Stomach (tissue), 4 donors: ENCODE results near the gene USP1.

Experiments used
- CTCF ChIP-seq, 7 experiments: fragments of 450-650 bp in 4 of 7; fragments of 200-600 bp in 3 of 7; sonication (generic) in 3 of 7; IDR thresholded peaks; one replicate each; pipeline ENCODE4 v1.5.1; 2016 to 2019; ENCODE audit warnings: antibody characterized with exemption in 7 of 7, control low read depth in 2 of 7, mild to moderate bottlenecking in 1 of 7
- EP300 ChIP-seq: sonication (generic); formaldehyde crosslinking; IDR thresholded peaks from one replicate; pipeline ENCODE4 v1.6.1; 2017; ENCODE audit warnings: antibody characterized with exemption
- POLR2A ChIP-seq, 4 donors: fragments of 450-650 bp; IDR thresholded peaks; one replicate each; pipeline ENCODE4 v1.6.1; 2016; ENCODE audit warnings: antibody characterized with exemption in 4 of 4, control low read depth in 2 of 4, mild to moderate bottlenecking in 1 of 4, moderate library complexity in 1 of 4
- POLR2AphosphoS5 ChIP-seq, 3 donors: sonication (generic); formaldehyde crosslinking; IDR thresholded peaks; one replicate each; pipeline ENCODE4 v1.6.1; 2016; ENCODE audit warnings: antibody characterized with exemption in 3 of 3

- TF ChIP-seq CTCF (IDR thresholded peaks at IDR 0.05), result no peak
- TF ChIP-seq POLR2AphosphoS5 (IDR thresholded peaks at IDR 0.05), result no peak
- no peak for TF ChIP-seq POLR2A (IDR thresholded peaks at IDR 0.05)
- TF ChIP-seq EP300, result no peak
Measured at GRCh38 chr1:62423580-62424242, 13.1 kb upstream of the USP1 start.
